NCI-H1105 (cell line): Measurements from ENCODE around the gene TMEM8B.
A peak's percentile ranks its signal among the peaks of the same experiment; 100 is the strongest.
"Not testable (repeated sequence)": the region's sequence is repeated elsewhere in the genome, so short reads cannot be mapped to it uniquely, and the experiment has no call there.

Experiments used
- DNase-seq: peaks from one replicate; lab custom pipeline; 2025; lab: John Stamatoyannopoulos, UW

TMEM8B gene

GRCh38 chr9:35906923-35907699 is 78.1 kb downstream of the TMEM8B start:
- DNase-seq = no peak

DNA sequence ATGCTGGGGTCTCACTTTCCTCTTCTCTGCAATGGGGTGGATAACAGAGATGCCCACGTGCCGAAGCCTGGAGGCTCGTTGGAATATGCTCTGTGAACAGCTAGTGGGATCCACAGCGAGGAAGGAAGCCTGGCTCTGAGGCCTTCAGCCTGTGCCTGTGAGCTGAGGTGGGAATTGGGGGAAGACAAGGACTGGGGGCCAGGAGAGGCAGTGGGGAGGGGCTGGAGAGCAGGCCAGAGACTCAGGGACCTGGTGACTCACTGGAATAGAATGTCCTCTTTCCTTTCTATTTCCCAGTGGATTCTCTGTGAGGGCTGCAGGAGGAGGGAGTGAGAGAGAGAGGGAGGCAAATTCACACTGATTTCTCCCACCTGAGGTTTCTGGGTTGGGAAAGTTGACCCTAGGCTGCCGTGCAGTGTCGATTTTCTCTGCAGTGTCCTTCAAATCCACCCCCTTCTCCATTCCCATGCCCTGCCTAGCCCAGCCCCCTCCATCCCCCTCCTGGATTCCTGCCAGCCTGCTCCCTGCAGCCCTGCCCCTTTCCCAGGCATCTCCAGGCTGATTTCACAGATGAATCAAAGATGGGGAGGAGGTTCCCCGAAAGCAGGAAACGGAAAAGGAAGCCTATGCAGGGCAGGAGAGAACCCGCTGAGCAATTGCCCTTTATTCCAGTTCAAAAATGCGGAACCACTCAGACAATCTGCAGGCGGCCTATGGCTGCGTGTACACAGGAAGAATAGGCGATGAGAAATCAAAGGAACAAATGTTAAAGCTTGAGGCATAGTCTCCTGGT is 78.9 kb downstream of the TMEM8B start:
- peak; percentile 34 for DNase-seq

DNA sequence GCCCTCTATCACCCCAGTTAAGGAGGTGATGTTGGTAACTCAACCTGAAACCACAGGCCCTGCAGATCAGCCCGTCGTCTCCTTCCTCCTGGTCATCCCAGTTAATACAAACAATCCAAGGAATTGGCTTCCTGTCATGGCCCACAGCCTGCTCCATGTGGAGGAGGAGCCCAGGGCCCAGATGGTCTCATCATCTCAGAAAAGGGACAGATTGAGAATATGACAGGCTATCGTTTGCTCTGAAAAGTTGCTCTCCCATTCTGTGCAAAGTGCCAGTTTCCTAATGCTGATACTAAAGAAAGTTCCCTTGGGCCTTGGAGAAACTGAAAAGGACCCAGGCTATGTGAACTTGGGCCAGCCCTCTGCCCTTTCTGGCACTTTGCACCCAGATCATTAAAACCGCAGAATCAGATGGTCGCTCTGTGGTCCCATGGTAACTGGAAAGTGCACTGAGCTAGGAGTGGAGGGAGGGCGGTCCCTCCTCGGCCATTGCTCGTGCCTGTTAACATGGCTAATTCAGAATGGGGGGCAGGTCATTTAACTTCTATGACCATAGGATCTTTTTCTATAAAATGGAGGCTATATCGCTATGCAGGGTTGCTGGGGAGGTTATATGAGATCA is 79.6 kb downstream of the TMEM8B start:
- DNase-seq = no peak

- no peak for DNase-seq
Observed at GRCh38 chr9:35909274-35909673, 80.2 kb downstream of the TMEM8B start, which contains the start of gene SPAAR. Gene SPAAR (plus strand): TSS chr9:35909490. CDS start chr9:35910464, 974 bp downstream.

- DNase-seq = no peak
Observed at GRCh38 chr9:35909687-35910612, 80.9 kb downstream of the TMEM8B start.

- DNase-seq = peak; percentile 8
Observed at GRCh38 chr9:35910613-35911359, 81.8 kb downstream of the TMEM8B start.

GRCh38 chr9:35911690-35912089 is 82.7 kb downstream of the TMEM8B start:
- DNase-seq = no peak

- DNase-seq = no peak
Observed at GRCh38 chr9:35912791-35913400, 83.9 kb downstream of the TMEM8B start.

DNA sequence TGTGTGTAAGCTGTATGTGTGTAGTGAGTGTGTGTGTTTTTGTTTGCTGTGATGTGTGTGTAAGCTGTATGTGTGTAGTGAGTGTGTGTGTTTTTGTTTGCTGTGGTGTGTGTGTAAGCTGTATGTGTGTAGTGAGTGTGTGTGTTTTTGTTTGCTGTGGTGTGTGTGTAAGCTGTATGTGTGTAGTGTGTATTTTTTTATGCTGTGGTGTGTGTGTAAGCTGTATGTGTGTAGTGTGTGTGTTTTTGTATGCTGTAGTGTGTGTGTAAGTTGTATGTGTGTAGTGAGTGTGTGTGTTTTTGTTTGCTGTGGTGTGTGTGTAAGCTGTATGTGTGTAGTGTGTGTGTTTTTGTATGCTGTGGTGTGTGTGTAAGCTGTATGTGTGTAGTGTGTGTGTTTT is 84.4 kb downstream of the TMEM8B start:
- DNase-seq = not testable (repeated sequence)

DNA sequence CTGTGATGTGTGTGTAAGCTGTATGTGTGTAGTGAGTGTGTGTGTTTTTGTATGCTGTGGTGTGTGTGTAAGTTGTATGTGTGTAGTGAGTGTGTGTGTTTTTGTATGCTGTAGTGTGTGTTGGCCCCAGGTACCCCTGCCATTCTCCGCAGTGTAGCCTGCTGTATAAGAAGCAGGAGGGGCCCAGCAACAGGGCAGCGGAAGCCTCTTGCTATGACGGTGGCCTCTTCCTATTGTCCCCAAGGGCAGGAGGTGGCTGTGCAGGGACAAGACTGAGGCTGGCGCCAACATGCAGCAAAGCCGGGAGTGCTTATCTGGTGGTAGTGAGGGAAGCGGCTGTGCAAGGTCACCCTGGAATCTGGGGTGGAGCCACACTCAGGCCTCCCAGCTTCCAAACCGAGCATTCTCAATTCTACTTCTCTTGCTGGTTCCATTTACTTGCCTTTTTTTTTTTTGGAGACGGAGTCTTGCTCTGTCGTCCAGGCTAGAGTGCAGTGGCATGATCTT is 85.3 kb downstream of the TMEM8B start:
- no peak for DNase-seq
